NCI-H2196 treated with DMSO at 0.1 percent for 48 hours (cell line): ENCODE results near the gene PTPRCAP.
A peak's percentile ranks its signal among the peaks of the same experiment; 100 is the strongest.
"Not testable (repeated sequence)": the region's sequence is repeated elsewhere in the genome, so short reads cannot be mapped to it uniquely, and the experiment has no call there.

Experiments
- DNase-seq: peaks from one replicate; lab custom pipeline; 2025; ENCODE audit not compliant: unreplicated experiment; lab: John Stamatoyannopoulos, UW

The PTPRCAP gene

GRCh38 chr11:67465530-67465929 is 28.0 kb upstream of the PTPRCAP start:
- not testable (repeated sequence) for DNase-seq

DNA sequence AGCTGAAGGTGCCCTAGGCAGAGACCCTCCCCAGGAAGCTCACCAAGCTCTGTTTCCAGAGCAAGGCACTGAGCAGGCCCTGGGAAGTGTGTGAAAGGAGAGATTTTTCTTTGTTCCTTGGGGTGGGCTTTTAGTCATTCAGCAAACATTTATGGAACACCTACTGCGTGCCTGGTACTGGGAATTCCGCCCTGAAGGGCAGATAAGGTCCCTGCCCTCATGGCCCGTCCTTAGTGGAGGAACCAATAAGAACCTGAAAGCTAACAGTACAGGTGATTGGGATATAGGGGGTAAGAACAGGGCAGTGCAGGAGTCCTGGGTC is 27.7 kb upstream of the PTPRCAP start:
- DNase-seq, result no peak

GRCh38 chr11:67464411-67465188 is 27.1 kb upstream of the PTPRCAP start:
- DNase-seq, result peak; percentile 87

DNA sequence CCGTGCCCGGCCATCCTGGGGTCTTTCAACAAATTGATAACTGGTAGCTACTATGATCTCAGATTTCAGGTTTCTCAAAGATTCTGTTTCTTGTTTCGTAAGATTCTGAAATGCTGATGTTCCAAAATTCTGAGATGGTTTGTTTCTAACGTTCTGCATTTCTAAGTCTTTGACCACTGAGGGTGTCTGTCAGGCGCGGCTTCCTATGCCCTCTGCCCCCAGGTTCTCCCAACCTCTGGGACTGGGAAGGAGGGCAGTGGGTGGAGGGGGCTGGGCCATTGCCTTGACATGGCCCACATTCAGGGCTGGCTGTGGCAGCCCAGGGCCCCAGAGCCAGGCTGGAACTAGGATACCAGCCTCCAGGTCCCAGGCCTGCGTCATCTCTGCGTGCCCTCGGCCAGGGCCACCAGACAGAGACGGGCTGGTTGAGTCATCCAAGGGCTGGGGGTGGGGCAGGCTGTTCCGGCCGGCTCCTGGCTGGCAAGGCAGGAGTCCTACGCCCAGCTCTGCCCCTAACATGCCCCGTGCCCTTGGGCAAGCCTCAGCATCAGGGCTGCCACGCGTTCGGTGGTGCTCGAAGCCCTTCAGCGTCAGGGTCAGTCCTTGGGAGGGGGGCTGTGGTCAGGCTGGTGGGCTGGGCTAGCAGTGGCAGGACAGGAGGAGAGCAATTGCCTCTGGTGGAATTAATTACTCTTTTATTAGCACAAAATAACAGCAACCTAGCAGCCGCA is 26.4 kb upstream of the PTPRCAP start:
- no peak for DNase-seq

GRCh38 chr11:67463186-67463585 is 25.7 kb upstream of the PTPRCAP start:
- DNase-seq, result no peak

DNA sequence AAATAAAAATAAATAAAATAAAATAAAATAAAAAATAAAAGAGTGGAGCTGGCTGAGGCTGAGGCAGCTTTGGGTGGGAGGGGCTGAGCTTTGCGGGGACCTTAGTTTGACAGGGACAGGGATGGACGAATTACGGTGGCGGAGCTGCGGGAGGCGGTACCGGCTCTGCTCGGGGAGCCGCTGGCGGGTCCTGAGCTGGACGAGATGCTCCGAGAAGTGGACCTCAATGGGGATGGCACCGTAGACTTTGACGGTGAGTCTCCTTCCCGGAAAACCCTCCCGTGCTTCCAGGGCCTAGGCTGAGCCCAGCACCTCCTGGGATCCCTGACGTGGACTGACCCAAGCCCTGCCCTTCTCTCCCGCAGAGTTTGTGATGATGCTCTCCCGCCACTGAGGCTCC is 20.8 kb upstream of the PTPRCAP start:
- DNase-seq, result no peak

GRCh38 chr11:67457453-67457852 is 20.0 kb upstream of the PTPRCAP start:
- DNase-seq, result no peak

- no peak for DNase-seq
Measured at GRCh38 chr11:67456068-67456705, 18.7 kb upstream of the PTPRCAP start.

DNA sequence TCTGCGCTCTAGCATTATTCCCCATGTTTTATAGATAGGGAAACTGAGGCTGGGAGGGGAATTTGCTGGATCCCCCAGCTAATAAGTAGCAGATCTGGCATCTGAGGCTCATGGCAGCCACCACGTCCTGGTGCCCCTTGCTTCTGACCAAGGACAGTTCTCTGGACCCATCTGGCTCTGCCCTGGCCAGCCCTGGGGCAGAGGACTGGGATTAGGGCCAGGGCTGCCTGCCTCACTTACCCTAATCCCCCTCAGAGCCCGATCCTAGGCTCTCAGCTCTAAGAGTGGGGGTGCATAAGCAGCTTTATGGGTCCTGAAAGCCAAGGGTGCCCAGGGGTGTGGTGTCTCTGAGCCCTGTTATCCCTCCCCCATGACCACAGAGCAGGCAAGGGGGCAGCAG is 17.6 kb upstream of the PTPRCAP start, which contains the start of gene CABP4:
CABP4 (plus strand) TSS at position 301 of the 400 bp plus-strand sequence; CDS start at position 371, 70 bp downstream.
- DNase-seq, result no peak

DNA sequence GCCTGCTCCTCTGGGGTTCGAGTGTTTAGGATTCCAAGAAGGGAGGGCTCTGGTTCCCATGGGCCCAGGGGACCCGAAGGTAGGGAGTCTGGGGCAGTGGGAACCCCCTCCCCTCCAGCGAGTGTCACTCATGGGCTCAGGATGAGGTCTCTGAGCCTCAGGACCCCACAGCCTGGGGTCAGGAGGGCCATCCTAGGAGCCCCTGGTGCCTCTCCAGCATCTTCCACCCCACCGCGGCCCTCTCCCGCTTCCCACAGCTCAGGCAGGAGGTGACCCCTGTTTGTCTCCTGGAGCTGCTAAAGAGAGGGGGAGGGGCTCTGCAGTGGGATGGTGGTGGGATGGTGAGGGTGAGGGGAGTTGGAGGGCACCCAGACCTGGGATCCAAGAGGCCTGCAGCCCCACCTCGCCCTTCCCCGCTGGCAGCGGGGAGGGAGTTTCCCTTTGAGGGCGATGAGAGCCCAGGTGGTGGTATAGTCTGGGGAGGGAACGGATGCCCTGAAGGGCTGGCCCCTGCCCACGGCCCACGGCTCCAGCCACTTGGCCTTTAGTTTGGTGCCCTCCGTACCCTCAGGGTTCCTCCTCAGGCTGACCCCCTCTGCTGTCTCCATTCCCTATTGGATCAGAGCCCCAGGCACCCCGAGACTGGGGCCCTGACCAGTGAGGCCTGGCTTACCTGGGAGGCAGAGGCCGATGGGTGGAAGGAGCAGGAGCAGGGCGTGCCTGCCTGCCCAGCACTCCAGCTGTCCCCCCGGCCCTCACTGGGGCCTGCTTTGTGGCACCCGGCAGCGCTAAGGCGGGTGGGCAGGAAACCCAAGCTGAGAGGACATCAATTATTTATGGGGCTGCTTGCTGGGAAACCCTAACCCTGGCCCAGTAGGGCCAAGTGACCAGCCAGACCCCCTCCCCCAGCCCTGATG is 16.6 kb upstream of the PTPRCAP start:
- no peak for DNase-seq

DNA sequence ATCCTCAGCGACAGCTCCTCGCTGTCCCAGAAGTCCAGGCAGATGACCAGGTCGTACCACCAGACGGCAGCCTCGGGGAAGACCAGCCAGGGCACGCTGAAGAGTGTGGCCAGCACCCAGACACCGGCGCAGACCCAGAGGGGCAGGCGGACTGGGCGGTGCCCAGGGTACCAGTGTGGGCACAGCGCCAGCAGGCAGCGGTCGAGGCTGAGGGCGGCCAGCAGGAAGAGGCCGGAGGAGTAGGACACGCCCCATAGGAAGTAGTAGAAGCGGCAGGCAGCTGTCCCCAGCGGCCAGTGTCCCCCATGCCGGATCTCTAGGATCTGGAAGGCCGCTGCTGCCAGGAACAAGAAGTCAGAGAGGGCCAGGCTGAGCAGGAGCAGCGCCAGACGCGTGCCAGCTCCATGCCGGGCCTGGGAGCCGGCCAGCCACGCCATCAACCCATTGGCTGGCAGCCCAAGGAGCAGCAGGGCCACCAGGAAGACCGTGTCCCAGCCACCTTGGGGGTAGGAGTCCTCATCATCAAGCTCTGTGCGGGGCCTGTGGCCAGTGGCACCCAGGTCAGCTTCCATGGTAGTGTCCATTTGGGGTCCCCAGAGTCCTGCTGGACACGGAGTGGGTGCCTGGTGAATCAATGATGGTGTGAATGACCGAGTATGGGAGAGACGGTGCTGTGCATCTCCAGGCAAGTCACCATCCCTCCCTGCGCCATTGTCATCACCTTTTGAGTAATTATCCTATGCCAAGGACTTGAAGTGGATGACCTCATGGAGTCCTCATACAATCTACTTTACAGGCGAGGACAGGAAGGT is 14.9 kb upstream of the PTPRCAP start, which contains the start of gene GPR152:
GPR152 (minus strand) TSS at position 589 of the 812 bp plus-strand sequence; CDS start at position 584, 5 bp downstream.
- peak; percentile 55 for DNase-seq

DNA sequence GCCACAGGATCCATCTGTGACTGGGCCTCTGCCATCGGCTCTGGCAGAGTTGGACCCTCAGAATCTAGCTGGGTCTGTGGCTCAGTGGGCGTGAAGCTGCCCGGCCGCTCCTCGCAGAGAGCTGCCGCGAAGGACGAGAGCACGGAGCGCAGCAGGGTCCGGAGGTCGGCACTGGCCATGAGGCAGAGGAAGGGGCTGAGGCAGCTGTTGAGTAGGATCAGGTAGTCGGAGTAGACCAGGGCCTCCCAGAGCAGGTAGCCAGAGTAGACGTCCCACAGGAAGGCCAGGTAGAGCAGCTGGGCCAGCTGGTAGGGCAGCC is 14.1 kb upstream of the PTPRCAP start:
- no peak for DNase-seq

DNA sequence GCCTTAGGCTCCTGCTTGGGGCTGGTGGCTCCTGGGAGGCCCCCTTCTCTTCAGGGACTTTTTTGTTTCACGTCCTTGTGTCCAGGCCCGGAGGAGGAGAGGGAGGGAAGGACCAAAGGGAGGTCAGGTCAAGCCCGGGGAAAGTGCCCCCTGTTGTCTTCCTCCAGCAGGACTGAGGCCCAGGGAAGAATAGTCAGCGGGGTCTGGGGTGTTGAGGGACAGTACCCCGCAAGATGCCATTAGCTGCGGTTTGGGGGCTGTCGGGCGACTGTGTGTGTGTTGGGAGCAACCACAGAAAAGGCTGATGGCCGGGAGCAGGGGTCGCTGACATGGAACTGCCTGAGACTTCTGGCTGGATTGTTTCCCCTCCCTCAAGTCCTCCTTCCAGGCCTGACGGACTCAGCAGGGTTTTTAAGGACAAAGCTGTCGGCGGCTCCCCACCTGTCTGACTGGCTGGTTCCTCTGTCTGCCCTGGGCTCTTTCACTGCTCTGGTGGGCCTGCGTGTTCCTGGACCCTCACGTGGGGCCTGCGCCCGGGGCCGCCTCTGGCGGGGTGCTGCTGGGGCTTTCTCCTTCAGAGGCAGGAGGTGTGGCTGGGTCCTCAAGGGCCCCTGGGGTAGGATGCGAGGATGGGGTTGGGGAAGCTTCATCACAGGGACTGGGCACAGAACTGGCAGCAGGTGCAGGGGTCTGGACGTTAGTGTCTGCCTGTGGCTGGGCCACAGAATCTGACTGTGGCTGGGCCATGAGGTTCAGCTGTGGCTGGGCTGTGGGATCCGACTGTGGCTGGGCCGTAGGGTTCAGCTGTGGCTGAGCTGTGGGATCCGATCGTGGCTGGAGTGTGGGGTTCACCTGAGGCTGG is 13.5 kb upstream of the PTPRCAP start:
- no peak for DNase-seq

- DNase-seq, result no peak
Measured at GRCh38 chr11:67449116-67449844, 11.8 kb upstream of the PTPRCAP start.

DNA sequence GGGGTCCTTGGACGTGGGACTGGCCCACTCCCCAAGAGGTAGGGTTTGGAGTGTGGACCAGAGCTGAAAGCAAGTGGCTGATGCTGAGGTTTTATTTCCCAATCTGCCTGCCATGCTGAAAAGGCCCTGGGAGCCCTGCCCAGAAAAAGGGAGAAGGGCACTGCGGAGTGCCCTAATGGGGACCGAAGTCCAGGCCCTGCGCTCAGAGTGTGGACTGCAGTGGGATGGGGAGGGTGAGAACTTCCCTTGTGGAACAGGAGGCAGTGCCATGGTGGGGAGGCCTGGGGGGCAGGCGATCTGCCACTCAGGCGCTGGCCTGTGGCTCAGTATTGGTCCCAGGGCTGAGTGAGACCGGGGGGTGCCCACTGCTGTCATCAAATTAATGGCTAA is 10.7 kb upstream of the PTPRCAP start:
- DNase-seq, result no peak

DNA sequence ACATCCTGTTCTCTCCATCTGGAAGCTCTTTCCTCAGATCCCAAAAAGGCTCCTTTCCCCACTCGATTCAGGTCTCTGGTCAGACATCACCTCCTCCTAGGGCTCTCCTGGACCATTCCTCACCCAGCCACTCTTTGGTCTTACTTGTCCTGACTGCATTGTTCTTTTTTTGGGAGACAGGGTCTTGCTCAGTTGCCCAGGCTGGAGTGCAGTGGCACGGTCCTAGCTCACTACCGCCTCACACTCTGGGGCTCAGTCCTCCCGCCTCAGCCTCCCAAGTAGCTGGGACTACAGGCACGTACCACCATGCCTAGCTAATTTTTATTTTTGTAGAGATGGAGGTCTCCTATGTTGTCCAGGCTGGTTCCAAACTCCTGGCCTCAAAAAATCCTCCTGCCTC is 8.0 kb upstream of the PTPRCAP start:
- DNase-seq, result no peak

DNA sequence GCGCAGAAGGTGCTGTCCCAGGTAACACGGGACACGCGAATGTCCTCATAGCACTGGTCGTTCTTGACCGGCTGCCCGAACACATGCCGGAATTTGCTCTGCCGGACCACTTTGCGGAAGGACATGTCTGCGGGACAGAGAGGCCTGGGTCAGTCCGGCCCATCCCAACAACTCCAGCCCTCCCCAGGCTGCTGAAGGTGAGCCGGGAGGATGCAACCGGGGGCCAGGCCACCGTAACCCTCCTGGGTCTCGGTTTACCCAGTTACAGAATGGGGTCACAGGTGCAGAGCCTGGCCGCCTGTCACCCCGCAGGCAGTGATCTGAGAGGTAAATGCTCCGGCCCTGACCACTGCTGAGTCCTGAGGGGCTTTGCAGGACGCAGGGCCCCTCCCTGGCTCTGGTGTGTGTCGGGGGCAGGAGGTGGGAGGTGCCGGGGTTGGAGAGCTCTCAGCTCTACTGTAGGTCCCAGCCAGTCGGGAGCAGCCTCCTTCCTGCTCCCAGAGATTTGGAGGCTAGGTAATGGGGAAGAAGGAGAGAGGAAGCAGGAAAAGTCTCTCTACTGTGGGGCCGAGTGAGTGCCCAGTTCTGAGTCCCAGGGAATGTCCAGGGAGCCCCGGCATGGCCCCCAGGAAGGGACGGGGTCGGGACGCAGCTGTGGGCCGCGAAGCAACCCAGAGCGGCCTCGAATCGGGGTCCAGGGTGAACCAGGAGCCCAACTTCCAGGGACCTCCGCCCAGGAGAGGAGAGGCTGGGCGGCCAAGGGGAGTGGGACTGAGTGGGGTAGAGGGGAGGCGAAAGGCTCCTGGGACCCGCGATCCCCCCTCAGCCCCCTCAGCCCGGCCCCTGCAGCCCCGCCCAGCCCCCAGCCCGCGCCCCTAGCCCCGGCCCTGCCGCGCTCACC is 5.3 kb upstream of the PTPRCAP start:
- DNase-seq, result no peak
